Fibroblast of the aortic adventitia (primary cell): ENCODE data around the gene IMPACT. TPM values are rescaled to one million over a fixed set of nuclear protein-coding genes. Genes with fewer than 3 reads are reported as not detected.

ENCODE experiments used
- DNase-seq: peaks from one replicate; pipeline ENCODE4 v3.0.0-alpha.2; 2010; ENCODE audit warnings: low read depth
- H3K4me3 ChIP-seq: 2 replicates; pipeline ENCODE4 v1.5.1; 2011; ENCODE audit warnings: low read depth, mild to moderate bottlenecking, control low read depth, low read length, moderate library complexity
- small RNA-seq: library from RNA; depleted of rRNA; stranded (forward); fragments of <200 nt; gene quantifications from one replicate; pipeline ENCODE3, GENCODE V24; 2012
- total RNA-seq: library from RNA; depleted of rRNA; stranded (reverse); fragments of >200 nt; gene quantifications from 2 replicates; pipeline ENCODE4 v1.2.3, GENCODE V29; 2012; ENCODE audit warnings: low replicate concordance
- TF ChIP-seq, protein P1 (sequence below): IDR thresholded peaks from 2 replicates; pipeline ENCODE4 v1.5.1; 2011; ENCODE audit warnings: mild to moderate bottlenecking, low read length, control low read depth, inconsistent platforms; ENCODE audit not compliant: insufficient read depth

Gene IMPACT
- total RNA-seq, 1 donor, result 48.3 TPM

DNA sequence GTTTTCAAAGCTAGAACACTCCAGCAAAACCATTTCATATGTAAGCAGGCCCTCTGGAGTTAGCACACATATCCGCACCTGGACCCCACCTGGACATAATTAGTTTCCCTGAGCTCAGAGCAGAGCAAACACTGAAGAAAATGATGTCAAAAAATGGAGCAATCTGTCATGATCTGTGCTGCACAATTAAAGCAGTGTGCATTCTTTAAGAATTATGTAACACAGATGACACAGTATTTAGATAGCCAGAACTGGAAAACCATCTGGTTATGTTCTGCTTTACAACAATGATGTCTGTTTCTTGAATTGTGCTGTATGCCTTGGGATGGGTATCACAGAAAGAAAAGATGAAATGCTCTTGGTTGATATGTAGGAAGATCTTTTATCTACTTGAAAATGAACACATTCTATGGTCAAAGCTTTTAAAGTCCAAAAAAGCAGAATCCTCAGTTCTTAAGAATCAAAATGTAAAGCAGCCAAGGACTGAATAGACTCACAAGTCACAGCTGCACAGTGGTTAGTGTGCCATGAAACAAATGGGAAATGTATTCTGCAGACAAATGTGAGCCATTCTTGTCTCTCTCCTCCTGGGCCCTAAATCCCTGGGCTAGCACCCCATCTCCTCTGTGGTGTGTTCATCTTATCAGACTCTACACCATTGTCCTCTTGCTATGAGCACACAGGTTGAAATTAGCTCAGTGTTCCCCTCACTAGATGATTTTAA, 70.7 kb downstream of the IMPACT start:
- peak; percentile 58 for DNase-seq
- TF ChIP-seq, protein P1, sequence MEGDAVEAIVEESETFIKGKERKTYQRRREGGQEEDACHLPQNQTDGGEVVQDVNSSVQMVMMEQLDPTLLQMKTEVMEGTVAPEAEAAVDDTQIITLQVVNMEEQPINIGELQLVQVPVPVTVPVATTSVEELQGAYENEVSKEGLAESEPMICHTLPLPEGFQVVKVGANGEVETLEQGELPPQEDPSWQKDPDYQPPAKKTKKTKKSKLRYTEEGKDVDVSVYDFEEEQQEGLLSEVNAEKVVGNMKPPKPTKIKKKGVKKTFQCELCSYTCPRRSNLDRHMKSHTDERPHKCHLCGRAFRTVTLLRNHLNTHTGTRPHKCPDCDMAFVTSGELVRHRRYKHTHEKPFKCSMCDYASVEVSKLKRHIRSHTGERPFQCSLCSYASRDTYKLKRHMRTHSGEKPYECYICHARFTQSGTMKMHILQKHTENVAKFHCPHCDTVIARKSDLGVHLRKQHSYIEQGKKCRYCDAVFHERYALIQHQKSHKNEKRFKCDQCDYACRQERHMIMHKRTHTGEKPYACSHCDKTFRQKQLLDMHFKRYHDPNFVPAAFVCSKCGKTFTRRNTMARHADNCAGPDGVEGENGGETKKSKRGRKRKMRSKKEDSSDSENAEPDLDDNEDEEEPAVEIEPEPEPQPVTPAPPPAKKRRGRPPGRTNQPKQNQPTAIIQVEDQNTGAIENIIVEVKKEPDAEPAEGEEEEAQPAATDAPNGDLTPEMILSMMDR, result no peak
- no peak overlapping the region for H3K4me3 ChIP-seq

DNA sequence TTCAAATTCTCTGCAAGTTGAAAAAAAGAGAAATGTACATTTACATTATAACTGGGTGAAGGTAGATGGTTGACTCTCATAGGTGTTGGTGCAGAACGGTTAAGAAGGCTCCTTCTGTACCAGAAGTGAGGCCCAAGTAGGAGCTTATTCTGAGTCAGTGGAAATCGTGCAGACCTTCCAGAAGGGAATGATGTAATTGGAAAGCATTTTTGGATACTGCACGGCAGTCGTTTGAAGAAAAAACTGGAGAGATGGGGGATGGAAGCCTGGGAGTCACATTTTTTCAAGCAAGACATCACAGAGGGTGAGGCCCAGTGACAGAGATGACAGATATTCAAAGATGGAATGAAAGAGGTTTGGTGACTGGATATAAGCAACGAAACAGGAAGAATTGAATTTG, 73.3 kb downstream of the IMPACT start:
- TF ChIP-seq, protein P1, result no peak
- DNase-seq, result peak; percentile 58
- no peak overlapping the region for H3K4me3 ChIP-seq

DNA sequence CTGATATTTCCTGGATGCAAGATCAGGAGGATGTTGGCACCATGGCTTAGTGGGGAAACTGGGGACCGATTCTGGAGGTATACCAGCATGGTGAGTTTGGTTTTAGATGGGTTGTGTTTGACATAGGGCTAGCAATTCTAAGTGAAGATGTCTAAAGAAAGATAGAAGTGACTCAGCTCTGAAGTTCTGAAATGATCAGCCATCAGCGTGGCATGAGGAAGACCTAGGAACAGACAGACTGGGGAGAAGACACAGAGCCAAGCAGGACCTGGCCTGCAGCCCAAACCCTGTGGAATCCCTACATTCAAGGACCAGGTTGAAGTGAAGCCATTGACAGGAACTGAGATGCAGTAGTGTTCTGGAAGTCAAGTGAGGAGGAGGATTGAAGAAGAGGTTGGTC, 73.7 kb downstream of the IMPACT start:
- H3K4me3 ChIP-seq, result no peak overlapping the region
- no peak for DNase-seq
- TF ChIP-seq, protein P1, result no peak

DNA sequence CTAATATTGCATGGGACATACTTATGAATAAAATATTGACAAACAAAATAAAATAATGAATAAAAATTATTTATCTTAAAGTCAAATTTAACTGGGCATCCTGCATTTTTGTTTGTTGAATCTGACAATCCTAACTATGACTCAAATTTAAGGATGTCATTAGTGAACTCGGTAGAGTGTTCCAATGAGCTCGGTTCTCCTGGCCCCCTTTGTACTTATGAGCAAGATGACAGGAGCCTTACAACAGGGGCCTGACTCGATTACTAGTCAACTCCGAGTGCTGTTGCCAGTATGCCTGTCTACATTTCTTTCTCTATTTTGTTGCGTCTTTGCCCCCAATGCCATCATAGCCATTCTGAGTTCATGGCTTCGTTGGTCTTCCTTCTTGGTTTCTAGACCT, 74.3 kb downstream of the IMPACT start:
- no peak for DNase-seq
- H3K4me3 ChIP-seq, result no peak overlapping the region
- TF ChIP-seq, protein P1, result no peak

DNA sequence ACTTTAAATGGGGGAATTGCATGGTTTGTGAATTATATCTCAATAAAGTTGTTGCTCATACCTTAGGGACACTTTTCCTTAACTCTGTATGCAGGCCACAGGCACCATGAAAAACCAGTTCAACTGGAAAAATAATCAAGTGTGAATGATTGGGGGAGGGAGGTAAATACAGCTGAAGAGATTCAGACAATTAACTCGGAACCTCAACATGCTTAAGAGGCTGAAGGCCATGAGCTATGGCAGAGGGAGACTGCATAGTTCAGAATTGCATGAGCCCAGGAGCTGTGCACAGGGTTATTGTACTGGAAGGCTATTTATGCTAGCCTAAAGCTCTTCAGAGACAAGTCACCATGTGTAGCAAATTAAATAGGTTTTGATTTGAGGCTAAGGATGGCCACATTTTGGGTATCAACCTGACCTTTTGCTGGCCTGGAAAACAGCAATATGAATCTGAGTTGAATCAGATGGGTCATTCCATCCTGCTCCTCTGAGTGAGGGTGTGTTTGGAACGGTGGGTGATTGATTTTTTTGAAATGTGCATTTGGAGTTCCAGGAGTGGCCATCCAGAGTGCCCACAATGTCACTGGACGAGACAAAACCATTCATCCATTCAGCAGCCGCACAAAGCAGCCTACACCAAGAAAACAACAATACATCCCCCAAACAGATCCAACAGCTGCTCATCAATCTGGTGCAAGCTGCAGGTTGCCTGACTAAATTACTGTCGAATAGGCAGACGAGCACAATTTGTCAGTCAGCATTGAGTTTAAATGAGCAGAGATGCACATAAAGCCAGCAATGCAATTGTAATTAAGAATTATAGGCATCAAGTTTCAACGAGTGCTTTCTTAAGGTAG, 76.4 kb downstream of the IMPACT start:
- DNase-seq, result no peak
- no peak overlapping the region for H3K4me3 ChIP-seq
- TF ChIP-seq, protein P1, result no peak

Small RNA genes lying within 50 kb of the gene (small RNA-seq; reads per million reads assigned to genes)
- not detected for gene RF00019

Other genes starting within 250 kb of the IMPACT start
- gene OSBPL1A, start 28.8 kb upstream of the IMPACT start, total RNA-seq, result 80.4 and 93.9 TPM in 2 replicates
- under 0.01 TPM in 1 of 2 replicates, not detected in the other for gene HRH4, start 34.0 kb downstream of the IMPACT start, total RNA-seq